Measurements from ENCODE around the gene PPIF.

Gene PPIF

DNA sequence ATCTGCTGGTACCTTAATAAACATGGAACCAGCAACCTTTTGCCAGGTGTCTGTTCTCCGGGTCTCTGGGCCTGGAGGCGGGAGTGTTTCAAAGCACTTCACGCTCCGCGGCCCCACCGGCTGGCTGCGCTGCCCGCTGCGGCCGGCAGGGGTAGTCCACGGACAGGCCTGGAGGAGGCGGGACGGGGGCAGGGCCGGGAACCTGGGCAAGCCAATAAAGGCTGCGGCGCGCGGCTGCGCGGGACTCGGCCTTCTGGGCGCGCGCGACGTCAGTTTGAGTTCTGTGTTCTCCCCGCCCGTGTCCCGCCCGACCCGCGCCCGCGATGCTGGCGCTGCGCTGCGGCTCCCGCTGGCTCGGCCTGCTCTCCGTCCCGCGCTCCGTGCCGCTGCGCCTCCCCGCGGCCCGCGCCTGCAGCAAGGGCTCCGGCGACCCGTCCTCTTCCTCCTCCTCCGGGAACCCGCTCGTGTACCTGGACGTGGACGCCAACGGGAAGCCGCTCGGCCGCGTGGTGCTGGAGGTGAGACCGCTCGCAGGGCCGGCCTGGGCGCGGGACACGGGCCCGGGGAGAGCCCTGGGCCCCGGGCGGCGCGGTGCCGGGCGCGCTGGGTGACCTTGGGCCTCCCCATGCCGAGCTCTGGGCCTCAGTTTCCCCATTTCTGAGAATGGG lies at the start of gene PPIF:
Gene PPIF, plus strand, starts transcription at position 244 of the 668 bp plus-strand sequence. Its CDS starts 80 bp downstream, at position 324.
- DNase-seq, result peak; percentile 78 to 91 (median 84)

DNA sequence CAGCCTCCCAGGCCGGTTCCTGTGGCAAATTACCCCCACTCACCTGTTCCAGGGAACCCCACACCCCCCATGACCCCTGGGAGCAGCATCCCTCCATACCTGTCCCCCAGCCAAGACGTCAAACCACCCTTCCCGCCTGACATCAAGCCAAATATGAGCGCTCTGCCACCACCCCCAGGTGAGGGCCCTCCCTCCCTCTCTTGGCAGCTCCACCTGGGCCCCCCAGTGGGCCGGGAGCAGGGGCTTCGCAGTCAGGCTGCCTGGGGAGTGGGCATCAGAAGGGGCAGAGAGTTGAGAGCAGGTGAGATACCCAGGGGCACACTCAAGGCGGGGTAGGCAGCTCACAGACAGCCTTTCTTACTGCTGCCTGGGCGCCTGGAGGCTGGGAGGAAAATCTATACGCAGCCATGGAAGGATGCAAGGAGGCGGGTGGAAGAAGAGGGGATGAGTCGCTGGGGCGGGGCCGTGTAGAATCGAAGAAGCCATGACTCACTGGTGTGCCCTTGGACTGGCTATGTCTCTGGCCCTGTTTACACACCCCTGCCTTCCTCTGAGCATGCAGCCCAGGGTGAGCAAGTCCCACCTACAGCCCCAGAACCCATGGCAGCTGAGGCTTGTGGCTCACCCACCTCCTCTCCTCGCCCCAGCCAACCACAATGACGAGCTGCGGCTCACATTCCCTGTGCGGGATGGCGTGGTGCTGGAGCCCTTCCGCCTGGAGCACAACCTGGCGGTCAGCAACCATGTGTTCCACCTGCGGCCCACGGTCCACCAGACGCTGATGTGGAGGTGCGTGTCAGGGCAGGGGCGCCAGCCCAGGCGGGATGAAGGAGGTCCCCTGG lies 48.6 kb upstream of the PPIF start:
- no peak for DNase-seq

DNA sequence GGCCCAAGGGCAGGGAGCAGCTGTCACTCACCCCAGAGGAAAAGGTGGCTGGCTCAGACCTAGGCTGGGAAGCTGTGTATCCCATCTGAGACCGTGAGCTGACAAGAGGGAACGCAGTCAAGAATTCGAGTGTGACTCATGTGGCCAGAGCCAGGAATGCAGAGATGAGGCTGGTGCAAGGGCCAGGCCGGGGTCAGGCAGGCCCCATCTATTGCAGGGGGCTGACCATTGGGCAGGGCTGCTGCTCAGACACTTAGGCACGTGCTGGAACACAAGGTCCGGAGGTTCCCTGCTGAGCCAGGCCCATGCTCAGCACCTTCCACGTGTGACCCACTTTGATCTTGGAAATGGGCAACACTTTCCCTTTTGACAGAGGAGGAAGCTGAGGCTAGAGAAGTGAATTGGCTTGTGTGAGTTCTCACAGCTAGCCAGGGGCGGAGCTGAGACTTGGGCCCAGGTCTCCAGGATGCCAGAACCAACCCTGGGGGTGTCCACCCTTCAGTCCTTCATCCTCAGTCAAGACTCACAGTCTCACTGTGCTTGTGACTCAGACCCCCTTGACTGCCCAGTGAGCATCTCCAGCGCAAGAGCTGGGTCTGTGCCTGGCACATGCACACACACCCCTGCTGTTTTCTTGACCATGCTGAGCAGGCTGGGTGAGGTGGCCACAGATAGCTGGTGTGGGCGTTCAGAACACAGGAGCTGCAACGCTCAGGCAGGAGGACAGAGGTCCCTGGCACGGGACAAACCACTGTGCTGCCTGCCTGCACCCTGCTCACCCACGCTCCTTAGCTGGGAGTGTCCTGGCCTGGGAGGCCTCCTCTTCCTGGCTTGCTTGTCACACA lies 47.6 kb upstream of the PPIF start:
- no peak for DNase-seq

DNA sequence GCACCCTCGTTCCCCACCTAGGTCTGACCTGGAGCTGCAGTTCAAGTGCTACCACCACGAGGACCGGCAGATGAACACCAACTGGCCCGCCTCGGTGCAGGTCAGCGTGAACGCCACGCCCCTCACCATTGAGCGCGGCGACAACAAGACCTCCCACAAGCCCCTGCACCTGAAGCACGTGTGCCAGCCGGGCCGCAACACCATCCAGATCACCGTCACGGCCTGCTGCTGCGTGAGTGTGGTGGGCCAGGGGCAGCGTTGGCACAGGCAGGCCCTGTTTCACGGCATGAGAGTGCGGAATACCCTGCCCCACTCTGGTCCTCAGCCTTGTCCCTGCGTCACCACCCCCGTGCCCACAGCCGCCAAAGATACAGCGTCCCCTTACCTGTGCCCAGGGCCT lies 46.6 kb upstream of the PPIF start:
- DNase-seq, result no peak

DNA sequence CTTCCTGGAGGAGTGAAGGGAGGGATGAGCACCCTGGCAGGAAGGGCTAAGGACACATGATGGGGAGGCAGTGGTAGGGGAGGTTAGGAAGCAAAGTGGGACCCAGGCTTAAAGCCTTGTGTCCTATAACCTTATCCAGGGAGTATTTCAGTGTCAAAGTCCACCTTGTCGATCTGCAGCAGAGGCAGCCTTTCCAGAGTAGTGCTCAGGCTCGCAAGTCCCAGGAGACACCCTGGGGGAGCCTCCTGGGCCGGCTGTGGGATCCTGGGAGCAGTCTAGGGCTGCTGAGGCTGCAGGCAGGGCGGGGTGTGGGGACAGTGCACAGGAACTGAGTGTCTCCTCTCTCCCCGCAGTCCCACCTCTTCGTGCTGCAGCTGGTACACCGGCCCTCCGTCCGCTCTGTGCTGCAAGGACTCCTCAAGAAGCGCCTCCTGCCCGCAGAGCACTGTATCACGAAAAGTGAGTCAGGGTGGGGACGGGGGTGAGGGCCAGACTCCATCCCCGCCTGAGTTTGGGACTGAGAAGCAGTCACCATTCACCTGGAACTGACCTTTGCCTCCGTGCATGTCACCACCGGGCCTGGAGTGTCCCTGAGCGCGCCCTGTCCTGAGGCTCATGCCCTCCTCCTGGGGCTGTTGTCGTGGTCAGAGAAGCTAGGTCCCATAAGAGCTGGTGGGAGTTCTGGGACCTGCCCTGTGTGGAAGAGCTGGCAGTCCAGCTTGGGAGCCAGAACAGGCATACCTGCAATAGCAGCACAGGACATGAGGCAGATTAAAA lies 45.3 kb upstream of the PPIF start:
- DNase-seq, result no peak

DNA sequence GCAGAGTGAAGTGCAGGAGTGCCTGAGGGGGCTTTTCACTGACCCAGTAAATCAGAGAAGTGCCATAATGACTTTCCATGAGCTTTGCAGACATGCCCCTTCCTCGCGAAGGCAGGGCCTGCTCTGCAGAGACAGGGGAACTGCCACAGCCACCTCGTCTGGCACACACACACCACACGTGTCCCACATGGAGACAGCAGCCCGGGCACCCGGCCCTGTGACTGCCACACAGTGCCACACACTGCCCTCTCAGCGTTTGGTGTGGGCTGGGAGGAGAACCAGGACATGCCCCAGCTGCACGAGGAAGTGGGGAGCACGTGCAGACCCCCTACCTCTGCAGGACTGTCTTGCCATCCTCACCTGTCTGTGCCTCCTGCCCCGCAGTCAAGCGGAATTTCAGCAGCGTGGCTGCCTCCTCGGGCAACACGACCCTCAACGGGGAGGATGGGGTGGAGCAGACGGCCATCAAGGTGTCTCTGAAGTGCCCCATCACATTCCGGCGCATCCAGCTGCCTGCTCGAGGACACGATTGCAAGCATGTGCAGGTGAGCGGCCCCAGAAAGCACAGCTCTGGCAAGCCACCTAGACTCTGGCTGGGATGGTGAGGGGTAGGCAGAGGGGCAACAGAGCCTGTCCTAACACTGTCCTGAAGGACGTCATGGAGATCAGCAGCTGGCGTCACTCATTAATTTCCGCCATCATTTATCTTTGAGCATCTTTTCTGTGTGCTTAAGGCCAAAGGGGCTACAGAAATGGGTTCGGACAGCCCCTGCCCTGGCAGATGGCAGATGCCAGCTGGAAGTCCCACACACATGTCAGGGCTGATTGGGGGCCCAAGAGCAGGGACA lies 43.4 kb upstream of the PPIF start:
- DNase-seq, result no peak

DNA sequence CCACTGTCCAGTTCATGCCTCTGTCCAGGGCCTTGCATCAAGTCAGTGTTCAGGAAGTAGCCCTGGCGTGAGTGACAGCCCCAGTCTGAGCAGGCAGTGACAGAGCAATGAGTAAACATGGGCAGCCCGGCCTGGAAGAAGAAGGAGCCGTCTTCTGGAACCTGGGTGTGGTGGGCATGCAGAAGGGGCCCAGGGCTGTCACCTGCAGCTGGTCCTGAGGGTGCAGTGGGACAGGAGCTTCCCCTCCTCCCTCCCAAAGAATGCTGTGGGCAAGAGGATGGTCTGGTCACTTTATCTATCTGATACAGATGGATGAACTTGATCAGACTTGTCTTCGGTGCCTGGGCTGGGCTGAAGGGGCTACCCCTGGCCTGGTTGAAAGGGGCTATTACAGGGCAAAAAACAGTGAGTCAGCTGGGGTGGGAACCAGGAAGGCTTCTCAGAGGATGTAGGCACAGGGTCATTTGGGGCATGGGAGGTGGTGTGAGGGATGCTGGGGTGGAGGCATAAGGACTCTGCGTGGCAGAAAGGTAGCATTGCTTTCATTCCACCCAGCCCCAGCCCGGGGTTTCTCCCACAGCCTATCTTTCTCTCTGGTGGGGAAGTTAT lies 42.7 kb upstream of the PPIF start:
- no peak for DNase-seq

DNA sequence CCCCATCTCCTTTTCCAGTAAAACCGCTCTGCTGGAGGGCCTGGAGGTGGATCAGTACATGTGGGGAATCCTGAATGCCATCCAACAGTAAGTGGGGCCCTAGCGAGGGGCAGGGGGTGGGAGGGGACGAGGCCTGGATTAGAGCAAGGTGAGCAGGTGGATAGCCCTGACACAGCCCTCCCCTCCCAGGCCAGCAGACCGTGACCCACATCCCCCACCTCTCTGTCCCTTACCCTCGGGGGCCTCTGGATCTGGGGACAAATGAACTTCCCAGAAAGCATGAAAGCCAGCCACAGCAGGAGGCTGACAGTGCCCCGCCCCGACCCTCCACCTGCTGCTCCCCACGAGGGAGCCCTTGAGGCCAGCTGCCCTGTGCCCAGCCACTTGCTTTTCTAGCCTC lies 41.8 kb upstream of the PPIF start:
- DNase-seq, result no peak

DNA sequence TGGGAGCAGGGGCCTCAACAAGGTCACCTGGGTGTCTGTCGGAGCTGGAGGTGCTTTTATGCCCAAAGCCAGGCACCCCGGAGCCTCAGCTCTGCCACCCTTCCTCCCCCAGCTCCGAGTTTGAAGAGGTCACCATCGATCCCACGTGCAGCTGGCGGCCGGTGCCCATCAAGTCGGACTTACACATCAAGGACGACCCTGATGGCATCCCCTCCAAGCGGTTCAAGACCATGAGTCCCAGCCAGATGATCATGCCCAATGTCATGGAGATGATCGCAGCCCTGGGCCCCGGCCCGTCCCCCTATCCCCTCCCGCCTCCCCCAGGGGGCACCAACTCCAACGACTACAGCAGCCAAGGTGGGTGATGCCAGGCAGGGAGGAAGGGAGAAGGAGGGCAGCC lies 41.3 kb upstream of the PPIF start:
- DNase-seq, result no peak

DNA sequence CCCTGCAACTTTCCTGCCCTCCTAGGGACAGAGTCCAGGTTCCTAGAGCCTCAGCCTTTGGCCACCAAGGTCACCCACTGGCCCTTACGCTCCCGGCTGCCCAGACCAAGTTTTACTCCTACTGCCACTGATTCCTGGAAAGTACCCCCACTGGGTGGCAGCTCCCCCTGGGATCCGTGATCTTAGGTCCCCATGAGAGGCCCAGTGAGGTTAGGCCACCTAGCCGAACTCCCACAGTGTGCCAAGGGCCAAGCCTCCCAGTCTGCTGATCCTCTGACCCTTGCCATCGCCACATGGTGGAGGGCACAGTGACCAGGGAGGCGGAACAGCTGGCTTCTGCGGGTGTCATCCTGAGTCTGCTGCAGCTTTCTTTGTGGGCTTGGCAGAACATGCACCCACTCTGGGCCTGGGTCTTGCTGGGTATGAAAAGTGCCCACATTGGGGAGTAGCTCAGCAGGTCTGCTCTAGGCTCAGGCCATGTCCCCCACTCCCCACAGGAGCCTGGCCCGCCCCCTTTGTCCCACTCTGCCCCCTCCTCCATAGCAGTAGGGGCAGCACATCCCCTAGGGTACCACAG lies 40.5 kb upstream of the PPIF start:
- DNase-seq, result no peak

DNA sequence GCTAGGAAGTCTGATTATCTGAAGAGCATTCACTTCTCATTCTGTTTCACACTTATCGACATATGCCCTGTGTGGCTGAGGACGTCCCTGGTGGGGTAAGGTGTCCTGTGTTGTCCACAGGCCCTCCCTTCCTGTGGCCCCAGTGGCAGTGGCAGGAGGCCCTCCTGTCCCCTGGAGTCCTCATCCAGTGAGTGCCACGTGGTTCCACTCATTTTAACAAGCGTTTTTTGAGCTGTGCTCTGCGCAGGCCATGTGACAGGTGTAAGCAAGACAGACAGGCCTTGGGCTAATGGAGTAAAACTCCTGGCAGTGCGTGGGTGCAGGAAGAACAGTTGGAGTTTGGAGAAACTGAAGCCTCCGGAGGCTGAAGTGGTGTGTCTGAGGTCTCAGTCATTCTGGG lies 39.3 kb upstream of the PPIF start:
- DNase-seq, result no peak

DNA sequence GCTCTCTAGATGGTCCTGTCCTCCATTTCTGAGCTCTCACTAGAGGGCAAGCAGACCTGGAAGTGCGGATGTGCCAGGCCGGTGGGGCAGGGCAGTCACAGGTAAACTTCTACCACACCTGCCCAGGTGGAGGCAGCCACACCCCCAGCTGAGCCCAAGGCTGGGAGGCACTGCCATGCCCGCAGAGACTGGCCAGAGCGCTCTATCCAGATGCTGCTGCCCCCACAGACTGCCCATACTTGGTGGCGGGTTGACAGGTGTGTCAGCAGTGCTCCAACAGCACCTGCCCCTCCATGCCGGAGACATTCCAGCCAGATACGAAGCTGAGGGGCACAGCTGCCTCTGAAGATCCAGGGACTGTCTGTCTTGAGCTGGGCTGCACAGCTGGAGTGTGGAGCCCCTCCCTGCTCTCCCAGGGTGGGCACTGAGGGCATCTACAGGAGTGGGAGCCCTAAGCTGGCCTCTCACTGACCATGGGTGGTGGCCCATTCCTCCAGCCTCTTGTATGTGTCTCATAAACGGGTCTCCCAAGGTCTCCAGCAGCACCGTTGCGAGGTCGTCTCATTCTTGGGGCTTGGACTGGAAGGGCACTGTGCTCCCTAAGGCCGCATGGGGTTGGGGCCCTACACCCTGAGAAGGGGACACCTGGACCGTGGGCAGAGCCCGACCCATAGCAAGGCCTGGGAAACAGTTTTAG lies 38.2 kb upstream of the PPIF start:
- no peak for DNase-seq

DNA sequence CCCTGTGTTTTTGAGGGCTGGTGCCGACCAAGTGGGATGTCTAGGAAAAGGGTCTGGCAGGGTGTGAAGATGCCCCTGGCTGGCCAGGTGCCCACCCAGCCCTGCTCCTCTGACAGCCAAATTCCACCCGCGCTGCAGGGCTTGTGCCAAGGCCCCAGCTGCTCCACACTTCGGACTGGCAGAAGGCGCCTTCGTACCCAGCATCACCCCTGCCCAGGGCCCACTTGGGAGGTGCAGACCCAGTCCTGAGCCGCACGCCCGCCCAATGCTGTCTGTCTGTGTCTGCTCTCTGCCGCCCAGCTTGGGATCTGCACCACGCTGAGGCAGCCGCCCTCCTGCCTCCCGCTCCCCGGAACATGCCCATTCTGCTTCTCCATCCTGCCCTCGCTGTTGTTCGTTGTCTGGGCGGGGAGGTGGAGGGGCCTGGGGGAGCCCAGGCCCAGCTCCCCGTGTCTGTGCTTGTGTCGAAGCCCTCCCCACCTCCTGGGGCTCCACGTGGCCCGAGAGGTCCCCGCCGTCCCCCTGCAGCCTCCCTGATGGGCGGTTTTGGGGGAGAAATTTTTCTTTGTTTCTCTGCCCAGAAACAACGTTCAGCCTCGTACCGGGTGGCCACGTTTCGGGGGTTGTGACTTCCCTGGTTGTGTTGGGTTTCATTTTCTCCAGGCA lies 36.9 kb upstream of the PPIF start:
- no peak for DNase-seq

DNA sequence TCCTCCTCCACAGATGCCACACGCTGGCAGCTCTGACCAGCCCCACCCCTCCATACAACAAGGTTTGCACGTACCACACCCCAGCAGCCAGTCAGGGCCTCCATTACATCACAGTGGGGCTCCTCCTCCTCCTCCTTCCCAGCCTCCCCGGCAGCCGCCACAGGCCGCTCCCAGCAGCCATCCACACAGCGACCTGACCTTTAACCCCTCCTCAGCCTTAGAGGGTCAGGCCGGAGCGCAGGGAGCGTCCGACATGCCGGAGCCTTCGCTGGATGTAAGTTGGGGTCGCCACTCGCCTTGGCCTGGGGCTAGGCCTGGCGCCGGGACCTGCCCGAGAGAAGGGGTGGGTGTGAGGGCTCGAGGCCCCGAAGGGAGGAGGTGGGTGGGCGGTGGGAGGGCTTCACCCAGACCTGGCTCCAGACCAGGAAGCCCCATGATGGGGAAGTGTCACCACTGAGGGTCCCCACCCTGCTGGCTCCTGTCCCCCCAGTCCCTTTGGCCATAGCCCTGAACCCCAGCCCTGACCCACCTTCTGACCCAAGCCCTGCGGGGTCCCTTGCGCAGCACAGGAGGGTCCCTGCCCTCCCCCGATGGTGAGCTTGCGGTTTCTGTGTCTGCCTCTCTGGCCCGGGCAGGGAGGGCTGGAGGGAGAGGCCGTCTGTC lies 36.2 kb upstream of the PPIF start:
- DNase-seq, result no peak

DNA sequence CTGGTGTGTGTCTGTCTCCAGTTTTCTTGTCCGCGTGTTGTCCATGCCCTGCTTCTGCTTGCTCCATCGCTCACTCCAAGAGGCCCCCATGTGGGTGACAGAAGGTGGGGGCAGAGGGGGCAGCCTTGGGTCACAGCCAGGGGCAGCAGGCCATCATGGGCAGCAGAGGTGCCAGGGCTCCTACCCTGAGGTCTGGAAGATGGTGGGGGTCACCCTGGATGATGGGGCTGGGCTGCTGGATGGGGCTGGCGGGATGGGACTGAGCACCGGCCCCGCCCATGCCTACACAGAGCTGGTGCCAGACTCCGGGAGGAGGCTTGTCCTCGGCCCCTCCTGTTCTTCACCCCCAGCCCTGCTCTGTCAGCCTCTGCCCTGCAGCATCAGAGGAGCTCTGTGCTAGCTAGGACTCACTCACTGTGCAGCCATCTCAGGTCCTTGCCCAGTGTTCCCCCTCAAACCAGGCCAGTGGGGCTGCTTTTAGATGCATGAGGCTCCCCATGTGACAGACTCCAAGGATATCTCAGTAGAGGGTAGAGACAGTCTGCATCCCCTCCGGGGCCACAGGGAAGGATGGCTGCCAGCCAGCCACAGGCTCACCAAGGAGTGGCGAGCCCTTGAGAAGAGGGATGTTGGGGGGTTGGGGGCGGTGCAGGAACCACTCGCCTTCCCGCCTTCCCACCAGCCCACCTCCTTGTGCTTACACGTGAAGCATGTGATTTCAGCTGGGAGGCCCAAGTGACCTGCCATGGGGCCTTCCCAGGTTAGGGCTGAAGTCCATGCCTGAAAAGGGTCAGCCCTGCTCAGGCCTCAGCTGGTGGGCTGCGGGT lies 35.5 kb upstream of the PPIF start:
- no peak for DNase-seq

DNA sequence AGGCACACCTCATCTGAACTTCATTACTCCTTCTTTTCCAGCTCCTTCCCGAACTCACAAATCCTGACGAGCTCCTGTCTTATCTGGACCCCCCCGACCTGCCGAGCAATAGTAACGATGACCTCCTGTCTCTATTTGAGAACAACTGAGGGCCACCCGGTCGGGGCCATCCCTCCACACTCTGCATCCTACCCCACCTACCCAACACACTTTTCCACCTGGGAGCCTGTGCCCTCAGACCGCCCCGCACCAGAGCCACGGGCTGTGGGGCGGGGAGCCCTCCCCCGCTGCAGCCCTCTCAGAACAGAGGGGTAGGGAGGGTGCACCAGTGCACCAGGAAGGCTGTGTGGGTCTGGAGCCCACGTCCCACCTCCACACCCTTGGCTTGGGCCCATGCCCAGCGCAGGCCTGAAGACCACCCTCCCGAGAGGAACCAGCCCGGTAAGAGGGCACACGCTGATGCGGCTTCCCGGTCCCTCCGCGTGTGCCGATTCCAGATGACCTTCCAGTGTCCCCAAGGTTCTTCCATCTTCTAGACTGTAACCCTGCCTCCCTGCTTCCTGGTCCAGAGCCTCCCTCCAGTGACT lies 34.6 kb upstream of the PPIF start:
- no peak for DNase-seq

DNA sequence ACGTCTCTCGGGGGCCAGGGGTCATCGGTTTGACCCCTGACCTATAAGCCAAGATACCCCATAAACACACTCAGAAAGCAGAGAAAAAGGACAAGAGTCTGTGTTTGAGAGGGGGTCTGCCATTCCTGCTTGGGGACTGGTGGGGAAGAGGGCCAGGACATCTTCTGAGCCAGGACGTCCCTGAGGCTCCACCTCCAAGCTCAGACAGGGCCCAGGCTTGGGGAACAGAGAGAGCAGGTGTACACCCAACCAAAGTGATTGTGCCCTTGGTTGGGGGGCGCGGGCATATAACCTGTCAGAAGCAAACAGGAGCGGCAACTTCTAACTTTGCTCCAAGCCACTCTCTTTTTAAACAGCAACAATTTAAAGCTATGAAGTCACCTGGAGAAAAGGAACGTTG lies 33.9 kb upstream of the PPIF start:
- DNase-seq, result no peak

DNA sequence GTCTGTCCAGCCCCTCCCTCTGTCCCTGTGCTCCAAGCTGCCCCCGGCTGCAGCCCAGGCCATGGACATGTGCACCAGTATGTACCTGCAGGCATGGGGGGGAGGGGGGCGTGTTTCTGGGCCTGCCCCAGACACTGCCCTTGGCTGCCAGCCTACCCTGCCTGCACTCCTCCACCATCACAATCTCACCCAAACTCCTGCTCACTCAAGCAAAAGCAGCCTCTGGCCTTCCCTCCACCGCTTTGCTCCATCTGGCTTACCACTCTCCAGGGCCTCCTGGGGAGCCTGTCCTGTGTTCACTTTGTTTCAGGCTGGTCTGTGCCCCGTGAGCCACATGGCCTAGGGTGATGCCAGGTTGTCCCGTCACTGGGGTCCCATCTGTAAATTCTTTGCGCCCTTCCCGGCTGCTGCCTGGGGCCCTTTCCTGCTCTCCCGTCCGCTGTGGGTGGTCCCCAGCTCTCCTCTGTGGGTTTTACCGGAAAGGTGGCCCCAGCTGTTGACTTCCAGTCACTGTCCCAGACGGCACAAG lies 33.3 kb upstream of the PPIF start:
- no peak for DNase-seq
